EL (cell line): ENCODE results near the gene TTC1.
"Not testable (repeated sequence)": the region's sequence is repeated elsewhere in the genome, so short reads cannot be mapped to it uniquely, and the experiment has no call there.

Source experiments
- DNase-seq: peaks from one replicate; pipeline ENCODE4 v3.0.0-alpha.2; 2016

The TTC1 gene

GRCh38 chr5:160044391-160044804 is 35.5 kb downstream of the TTC1 start:
- DNase-seq = no peak

GRCh38 chr5:160044967-160045366 is 36.0 kb downstream of the TTC1 start:
- DNase-seq = no peak

DNA sequence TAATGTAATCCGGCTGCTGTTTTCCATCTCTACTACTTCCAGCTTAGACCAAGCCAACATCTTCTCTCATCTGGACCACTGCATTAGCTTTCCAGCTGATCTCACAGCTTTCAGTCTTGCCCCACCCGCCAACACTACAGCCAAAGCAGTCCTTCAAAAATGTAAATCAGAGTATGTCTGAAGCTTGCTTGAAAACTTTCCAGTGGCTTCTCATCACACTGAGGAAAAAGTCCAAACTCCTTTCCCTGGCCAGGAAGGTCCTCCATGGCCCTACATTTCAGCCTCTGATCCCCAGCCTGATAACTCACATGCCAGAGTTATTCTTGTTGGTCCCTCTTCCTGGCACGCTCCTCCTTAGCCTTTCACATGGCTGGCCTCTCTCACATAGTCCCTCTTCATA is 38.5 kb downstream of the TTC1 start:
- DNase-seq = no peak

DNA sequence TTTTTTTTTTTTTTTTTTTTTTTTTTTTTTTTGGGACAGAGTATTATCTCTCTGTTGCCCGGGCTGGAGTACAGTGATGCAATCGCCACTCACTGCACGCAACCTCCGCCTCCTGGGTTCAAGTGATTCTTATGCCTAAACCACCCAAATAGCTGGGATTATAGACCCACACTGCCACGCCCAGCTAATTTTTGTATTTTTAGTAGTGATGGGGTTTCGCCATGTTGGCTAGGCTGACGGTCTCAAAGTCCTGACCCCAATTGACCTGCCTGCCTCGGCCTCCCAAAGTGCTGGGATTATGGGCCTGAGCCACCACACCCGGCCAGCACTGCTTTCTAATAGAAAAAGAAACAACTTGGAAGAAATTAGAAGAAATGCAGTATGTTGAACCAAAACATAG is 39.2 kb downstream of the TTC1 start:
- no peak for DNase-seq

- DNase-seq = no peak
Observed at GRCh38 chr5:160049099-160049498, 40.2 kb downstream of the TTC1 start.

DNA sequence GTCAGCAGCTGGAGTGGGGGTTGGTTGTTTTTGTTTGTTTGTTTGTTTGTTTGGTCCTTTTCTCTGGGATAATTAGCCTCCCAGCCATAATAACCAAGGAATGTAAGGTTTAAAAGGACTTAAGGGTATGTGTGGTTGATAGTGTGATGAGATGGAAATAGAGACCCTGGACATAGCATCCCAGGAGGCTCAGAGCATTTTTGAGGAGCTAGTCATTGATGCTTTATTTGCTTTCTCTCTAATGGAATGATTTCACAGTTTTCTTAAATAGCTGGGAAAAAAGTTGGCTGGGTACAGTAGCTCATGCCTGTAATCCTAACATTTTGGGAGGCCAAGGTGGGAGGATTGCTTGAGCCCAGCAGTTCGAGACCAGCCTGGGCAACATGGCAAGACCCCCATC is 45.1 kb downstream of the TTC1 start:
- DNase-seq = peak; percentile 58

DNA sequence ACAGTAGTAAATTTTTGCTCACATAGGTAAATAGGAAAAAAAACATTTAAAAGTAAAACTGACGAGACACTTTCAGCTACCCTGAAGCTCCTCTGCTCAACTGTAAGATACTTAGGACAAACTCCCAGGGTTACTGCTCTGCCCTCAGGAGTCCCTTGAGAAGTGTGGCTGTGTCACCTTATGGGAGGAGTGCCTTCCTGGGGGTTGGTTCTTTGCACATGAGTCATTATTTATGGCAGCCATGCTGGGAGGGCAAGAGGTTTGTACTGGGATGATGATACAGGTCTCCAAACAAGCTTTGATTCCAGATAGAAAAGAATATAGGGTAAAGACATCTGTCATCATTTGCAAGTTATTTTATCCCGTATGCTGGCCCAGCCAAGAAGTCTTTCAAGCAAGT is 45.9 kb downstream of the TTC1 start:
- DNase-seq = peak; percentile 68

DNA sequence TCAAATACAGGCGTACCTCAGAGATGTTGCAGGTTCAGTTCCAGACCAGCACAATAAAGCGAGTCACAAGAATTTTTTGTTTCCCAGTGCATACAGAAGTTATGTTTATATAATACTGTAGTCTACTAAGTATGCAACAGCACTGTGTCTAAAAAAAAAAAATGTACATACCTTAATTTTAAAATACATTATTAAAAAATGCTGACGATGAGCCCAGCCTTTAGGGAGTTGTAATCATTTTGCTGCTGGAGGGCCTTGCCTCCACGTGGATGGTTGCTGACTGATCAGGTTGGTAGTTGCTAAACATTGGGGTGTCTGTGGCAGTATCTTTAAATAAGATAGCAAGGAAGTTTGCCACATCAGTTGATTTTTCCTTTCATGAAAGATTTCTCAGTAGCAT is 48.3 kb downstream of the TTC1 start:
- DNase-seq = no peak

GRCh38 chr5:160060001-160060400 is 51.1 kb downstream of the TTC1 start:
- DNase-seq = no peak

DNA sequence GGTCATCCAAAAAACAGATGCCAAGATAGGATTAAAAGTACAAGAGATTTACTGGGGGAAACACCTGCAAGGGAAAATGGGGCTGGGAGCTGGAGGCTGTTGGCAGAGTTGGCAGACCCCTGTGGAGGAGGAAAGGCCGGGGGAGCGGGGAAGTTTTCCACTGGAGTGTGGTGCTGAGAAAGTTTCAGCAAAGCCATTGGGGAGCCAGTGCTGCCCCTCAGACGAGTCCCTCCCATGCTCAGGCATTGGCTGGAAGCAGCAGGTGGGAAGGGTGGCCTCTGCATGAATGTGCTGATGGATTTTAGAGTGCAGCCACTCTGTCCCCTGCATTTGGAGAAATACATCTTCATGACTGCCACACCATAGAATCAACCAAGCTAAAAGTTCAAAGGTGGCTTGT is 52.8 kb downstream of the TTC1 start:
- DNase-seq = no peak

- no peak for DNase-seq
Observed at GRCh38 chr5:160064417-160064810, 55.5 kb downstream of the TTC1 start.

GRCh38 chr5:160064995-160065614 is 56.2 kb downstream of the TTC1 start:
- DNase-seq = no peak

DNA sequence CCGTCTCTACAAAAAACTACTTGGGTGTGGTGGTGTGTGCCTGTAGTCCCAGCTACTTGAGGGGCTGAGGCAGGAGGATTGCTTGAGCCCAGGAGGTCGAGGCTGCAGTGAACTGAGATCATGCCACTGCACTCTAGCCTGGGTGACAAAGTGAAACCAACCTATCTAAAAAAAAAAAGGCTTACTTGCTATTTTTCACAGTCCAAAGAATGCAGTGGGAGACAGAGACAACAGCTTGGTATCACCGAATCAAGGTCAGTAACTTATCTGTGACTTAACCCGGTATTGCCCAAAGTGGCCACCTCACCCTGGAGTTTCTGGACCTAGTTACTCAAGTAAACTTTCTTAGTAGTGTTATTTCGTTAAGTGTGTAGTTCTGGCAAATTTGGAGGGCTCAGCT is 60.2 kb downstream of the TTC1 start:
- DNase-seq = not testable (repeated sequence)

DNA sequence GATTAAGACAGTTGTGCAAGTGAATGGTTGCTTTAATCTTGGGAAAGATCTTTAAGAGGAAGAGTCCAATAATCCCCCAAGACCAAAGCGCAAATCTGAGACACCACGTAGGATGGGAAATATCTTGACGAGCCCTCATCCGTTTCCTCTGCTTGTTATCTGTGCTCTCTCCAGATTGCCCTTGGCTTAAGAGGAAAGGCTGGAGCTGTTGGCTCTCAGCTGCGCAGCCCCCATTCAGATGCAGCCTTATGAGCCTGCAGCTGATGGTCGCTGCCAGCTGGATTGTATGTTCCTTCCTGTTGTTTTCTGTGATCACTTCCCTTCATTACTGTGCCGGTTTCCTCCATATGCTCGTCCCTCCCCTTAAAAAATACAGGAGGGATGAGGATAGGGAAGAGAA is 62.6 kb downstream of the TTC1 start:
- DNase-seq = no peak

GRCh38 chr5:160071916-160072315 is 63.0 kb downstream of the TTC1 start:
- DNase-seq = no peak

DNA sequence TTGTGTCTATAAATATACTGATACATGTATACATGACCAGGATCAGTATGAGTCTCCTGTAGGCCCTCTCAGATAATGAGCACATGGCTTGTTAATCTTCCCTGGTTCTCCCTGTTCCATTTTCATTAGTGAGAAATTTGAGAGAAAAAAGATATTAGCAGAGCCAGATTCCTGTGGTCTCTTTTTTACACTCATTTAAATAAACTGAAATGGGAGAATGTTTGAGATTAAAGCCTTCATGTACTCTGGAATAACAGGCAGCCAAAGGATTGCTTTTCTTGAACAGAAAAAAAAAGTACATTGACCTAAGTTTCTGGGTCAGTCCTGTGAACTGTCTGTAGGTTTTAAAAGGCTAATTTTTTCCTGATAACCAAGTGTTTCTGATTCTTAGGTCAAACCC is 66.1 kb downstream of the TTC1 start:
- no peak for DNase-seq

DNA sequence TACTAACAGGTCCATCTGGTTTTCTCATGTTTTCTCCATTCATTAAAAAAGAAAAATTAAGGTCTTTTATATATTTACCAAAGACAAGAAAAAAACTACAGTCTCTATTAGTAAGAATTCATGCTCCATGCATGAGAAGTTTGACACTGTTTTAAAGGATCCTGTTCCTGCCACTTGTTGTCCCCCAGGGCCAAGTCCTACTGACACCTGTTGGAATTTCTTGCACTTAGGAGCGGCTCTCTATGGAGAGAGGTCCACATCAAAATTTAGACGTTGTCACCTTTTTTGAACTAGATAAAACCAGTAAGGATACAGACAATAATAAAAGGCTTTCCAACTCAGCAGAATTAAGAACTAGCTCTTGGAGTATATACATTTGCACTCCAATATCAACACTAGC is 68.1 kb downstream of the TTC1 start:
- DNase-seq = no peak

DNA sequence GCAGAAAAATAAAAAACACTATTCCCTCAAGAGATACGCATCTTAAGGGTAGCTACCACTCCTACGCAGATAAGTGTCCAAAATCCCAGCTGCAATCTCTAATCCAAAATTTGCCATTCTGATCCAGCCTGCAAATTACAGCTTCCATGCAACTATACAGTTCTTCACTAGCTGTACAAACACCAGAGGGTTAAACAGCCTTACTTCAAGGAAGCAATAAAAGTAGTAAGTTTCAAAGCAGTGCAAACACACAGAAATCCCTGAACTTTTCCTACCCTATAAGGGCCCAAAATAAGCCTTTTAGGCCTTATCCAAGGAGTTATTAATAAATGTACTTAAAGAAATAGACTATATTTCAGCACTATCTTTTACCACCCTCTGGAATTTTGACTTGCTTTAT is 70.8 kb downstream of the TTC1 start:
- DNase-seq = no peak

DNA sequence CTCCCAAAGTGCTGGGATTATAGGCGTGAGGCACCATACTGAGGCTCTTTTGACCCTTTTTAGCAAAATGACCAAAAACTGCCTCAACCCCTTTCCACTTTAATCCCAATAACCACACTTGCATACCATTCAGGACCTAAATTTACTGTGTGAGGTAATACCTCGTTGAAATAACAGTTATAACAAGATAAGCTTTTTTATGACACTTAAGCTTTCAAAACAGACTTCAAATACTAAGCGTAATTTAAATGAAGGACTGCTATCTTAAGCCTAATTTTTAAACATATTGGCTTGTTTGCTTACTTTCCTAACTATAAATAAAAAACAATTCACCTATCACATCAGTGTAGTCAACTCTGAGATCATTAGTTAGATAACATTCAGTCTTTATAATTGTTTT is 72.6 kb downstream of the TTC1 start:
- no peak for DNase-seq

DNA sequence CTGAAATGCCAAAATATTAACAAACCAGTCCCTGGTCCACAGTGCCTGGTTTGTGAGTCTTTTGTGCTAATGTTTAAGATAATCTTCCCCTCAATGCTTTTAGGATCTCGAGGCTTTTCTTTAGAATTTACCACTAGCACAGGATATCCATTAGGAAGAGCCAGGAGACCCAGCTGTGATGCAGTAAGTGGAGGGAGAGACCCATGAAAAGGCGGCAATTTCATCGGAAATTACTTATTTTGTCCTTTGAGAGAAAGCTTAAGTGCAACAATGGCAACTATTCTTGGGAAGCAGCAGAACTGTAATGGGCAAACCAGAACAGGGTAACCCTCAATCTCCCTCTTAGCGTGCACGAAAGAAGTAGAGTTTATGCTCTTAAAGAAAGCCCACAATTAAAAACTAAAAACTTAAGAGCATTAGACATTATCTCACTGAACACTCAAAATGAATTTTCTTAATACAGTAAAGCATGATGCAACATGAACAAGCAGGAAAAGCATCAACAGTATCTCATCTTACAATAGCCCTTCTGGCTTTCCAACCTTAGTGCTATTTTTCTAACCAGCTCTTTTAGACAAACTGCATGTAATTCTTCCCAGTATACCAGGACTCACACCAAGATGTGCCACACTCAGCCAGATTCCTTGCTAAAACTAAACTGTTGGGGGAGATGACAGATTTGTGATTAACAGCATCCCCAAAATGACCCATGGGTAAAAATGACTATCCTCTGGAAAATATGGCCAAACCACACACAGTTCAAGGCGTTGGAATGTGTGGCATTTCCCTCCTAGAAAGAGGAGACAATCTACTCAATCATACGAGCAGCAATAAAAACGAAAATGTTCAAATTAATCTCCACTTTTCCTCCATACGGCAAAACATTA is 73.9 kb downstream of the TTC1 start:
- peak; percentile 92 for DNase-seq

- DNase-seq = peak; percentile 76
Observed at GRCh38 chr5:160083501-160083900, 74.6 kb downstream of the TTC1 start.

DNA sequence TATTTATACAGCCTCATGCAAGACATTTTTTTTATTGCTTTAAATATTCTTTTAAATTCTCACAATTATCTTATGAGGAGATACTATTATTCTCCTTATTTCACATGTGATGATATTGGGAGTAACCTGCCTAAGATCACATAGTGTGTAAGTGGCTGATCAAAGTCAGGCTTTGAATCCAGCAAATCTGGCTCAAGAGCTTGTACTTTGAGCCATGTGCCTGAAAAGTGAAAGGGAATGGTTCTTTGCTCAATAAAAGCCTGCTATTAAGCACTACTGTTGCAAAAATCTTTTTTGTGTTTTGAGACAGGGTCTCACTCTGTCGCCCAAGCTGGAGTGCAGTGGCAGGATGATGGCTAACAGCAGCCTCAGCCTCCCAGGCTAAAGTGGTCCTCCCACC is 75.2 kb downstream of the TTC1 start:
- DNase-seq = no peak

GRCh38 chr5:160087199-160087598 is 78.3 kb downstream of the TTC1 start:
- no peak for DNase-seq

DNA sequence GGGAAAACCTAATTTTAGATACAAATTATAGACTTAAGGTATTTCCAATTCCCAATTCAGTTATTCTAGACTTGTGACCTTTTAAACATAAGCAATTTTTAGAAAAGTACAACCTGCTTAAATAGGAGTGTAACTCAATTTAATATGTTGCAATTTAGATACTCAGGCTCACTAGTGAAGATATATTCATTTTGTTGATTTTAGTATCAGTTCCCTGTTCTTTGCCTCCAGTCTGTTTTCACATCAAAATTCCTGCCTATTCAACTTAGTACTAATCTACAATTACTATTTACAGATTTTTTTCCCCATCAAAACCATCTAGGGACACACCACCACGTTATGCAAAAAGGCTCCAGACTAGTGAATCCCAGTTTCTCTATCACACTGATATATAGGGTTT is 79.9 kb downstream of the TTC1 start:
- DNase-seq = no peak

DNA sequence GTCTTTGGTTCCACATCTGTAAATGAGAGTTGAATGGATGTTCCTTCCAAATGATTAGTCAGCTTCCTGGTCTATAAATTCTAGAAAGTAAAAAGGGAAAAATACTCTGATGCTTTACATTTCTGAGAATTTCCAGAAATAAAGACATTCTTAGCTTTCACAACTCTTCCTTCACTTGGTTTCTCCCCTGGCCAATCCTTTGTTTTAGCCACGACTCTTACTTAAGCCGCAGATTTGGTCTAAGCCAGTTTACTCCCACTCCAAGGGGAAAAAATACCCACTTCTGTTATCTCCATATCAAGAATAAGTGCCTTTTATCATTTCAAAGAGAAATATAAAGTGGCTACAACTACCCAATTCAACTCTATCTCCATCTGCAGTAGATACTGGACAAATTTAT is 80.6 kb downstream of the TTC1 start:
- DNase-seq = no peak
